HG03175 (cell line): ENCODE results near the gene MAP3K7.
A peak's percentile ranks its signal among the peaks of the same experiment; 100 is the strongest.

Source experiments
- ATAC-seq: cut with Tn5 transposase; IDR thresholded peaks from one replicate; pipeline ENCODE4 v1.9.1; 2021; ENCODE audit warnings: mild to moderate bottlenecking, moderate library complexity; ENCODE audit not compliant: unreplicated experiment

The MAP3K7 gene

DNA sequence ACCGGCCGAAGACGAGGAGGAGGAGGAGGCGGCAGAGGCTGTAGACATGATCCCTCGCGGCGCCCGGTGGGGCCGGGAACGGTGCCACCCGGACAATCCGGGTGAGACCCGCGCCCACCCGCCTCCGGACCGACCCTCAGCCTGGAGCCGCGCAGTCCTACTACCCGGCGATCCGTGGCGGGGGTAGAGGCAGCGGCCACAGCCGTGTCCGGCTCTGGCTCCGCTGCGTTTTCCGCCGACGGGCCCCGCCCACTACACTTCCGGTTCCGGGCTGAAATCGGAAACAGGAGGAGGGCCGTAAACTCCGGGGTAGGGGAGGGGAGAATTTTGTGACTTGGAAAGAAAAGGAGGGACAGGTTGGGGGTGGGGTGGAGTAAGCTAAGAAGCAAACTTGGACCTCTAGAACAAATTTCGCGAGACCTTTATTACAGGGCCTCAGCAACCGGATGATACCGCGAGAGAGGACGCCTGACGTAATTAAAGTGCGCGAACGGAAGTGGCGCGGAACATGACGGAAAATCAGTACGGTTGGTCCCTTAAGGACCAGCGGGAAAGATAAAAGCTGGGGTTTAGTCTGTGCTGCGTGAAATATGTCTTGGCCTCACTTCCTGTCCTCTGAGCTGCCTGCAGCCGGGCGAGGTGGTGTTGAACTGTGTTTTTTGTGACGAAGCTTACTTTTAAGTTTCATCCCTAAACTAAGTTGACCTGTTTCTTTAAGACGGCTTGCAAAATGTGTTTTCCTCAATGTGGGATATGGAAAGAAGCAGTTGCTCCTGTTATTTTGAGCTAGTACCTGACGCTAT lies at the start of gene MAP3K7:
Gene MAP3K7 (minus strand): TSS at position 237 of the 803 bp plus-strand sequence. CDS start 189 bp downstream, at position 48.
- peak; percentile 92 for ATAC-seq

GRCh38 chr6:90631046-90631445 lies 44.2 kb upstream of the MAP3K7 start:
- ATAC-seq: no peak

DNA sequence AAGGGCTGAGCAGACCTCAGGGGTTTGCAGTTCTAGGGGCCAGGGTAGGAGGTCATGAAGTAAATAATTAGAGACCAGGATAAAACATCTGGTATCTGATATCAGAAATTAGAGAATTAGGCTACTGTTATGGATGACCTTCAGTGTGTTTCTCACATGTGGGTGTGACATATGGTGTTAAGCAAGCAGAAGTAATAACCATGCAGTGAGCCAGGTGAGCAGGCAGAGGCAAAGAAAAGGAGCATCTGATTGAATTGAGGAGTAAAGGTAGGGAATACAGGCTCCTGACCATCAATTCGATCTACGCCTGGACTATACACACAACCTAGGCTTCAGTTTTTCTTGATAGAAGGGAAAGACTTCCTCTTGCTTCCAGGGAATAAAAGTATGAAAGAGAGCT lies 34.7 kb upstream of the MAP3K7 start:
- ATAC-seq: no peak

GRCh38 chr6:90619221-90619620 lies 32.3 kb upstream of the MAP3K7 start:
- no peak for ATAC-seq

DNA sequence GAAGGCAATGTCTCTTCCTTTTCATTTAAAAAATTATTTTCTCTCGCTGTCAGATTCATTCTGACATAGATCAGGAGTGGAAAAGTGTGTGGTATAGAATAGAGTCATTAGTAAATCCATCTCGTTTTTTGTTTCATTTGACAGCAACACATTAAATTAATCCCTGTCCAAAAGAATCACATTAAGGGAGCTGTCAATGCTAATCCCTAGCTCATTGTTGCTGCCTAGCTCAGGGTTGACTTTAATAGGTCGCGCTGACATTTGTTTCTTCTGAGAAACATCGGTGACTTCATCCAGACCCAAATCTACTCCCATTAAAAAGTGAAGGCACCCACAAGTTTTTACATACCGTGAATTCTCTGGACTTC lies 25.4 kb upstream of the MAP3K7 start:
- ATAC-seq: no peak

DNA sequence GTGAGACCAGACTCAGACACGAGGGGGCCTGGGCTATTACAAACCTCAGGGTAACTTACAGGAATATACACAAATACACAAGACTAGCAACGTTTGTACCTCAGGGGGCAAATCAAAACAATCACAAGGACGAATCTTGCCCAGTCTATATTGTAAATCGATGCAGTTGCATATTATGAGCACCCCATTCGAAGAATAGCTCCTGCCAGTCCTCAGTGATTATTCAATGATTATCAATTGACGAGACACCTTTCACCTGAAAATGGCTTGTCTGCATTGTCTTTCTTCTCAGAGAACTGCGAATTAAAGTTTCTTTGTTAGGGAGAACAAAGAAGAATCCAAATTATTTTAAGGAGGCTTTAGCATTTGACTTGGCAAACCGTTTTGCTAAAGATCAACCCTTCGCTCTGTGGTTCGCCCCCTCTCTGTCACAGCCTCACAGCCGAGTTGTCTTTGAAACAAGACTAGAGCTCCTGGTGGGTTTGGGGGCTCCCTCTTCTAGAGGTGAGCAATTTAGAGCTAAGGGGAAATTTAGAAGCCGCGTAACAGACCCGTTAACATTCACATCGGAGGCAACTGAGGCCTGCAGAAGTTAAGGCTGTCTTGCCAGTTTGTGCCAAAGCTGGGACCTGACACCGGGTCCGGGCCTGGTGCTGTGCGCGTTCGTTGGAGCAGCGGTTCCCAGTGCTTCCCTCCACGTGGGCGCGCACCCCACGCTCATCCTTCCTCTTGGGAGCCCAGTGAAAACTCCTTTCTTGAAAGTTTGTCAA lies 24.9 kb upstream of the MAP3K7 start:
- no peak for ATAC-seq

- peak; percentile 66 for ATAC-seq
Measured at GRCh38 chr6:90610751-90611542, 24.1 kb upstream of the MAP3K7 start.

DNA sequence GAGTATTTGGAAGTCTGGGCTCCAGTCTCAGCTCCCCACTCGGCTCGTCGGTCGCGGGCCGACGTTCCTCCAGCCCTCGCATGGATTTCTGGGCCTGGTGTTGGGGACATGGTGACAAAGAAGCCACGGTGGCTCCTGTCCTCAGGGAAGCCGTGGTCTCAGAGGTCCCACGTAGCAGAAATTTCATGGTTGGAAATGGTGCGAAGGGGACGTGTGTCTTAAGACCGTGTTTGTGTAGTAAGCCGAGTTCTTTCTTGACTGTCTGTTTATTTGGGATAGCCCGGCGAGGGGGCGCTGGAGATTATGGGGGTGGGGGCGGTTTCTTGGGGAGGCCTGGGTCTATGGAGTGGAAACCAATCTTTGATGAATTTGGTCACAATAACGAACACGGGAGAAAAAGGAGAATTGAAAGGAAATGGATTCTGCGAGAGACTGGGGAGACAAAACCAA lies 23.5 kb upstream of the MAP3K7 start:
- ATAC-seq: no peak

DNA sequence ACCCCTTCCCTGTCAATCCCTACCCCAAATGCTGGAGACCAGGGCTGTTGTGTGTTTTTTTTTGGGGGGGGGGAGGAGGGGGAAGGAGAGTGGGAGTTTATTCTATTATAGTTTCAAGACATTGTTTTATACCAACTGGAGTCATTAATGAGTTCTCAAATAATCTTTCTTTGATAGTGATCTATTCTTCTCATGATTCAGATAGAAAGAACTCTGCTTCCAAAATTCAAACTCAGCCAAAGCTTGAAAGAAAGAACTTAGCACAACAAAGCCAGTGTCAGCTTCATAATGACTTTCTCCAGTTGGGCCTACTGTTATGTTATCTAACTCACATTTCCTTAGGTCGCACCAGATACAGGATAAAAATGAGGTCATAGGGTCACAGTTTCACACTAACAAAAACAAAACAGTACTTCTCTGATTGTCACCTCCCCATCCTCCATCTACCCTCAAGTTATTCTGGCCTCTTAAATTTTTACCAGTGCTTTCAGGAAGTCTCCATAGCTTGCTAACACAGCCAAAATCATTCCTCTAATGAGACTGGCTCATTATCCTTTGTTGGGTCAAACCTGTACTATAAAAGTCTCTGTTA lies 19.0 kb upstream of the MAP3K7 start:
- ATAC-seq: no peak

DNA sequence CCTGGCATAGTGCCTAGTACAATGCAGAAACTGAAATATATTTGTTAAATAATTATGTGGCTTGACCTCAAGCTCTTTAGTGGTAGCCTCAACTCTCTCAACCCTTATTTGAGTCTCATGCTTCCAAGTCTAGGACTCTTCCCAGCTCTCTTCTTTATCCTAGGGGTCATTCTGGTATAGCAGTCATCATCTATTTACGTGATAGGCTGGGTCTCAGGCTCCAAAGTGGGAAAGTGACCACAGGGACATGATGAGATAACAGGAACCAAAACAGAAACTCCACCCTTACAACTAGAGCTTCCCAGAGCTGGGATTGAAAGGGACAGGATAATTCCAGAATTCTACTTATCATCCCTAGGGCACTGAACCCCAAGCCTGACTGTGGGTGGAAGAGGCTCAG lies 17.7 kb upstream of the MAP3K7 start:
- no peak for ATAC-seq

GRCh38 chr6:90599151-90599550 lies 12.3 kb upstream of the MAP3K7 start:
- no peak for ATAC-seq

- no peak for ATAC-seq
Measured at GRCh38 chr6:90598192-90598951, 11.5 kb upstream of the MAP3K7 start.

DNA sequence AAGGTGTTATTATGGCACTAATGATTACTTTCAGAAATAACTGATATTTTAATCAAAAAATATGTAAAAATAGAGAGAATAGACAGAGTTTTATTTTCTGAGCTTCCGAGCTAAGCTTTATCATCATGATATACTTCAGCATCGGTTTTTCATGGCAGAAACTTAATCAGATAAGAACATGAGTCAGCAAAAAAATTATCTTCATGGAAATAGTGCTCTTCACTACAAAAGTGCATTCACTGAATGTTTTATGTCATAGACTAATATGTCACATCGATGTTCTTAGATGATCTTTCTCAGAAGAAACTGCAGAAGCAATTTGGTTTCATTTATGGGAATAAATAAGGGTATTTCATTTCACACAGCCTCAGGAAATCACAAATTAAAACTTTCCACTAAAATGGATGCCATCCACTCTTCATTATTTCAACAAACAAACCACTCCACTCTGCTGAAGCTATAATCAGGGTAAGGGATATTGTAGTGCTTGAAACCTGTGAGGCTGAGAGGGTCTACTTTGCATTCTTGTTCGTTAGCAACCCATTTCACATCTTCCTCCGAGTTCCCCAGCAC lies 10.2 kb upstream of the MAP3K7 start:
- no peak for ATAC-seq

GRCh38 chr6:90595854-90596253 lies 9.0 kb upstream of the MAP3K7 start:
- ATAC-seq: no peak

DNA sequence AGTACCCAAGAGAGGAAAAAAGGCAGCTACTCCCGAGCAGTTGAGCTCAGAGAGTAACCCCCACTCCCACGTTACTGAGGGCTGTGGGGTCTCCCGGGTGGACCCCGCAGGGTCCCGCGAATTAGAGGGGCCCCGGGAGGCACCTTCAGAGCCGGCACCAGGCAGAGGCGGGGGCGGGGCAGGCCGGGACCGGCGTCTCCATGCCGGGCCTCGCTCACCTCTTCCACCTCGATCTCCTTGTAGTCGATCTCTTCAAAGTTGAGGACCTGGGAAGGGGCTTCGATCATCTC lies 381 bp downstream of the MAP3K7 start:
- peak; percentile 20 for ATAC-seq

GRCh38 chr6:90584636-90585255 lies 2.1 kb downstream of the MAP3K7 start:
- peak; percentile 18 for ATAC-seq

DNA sequence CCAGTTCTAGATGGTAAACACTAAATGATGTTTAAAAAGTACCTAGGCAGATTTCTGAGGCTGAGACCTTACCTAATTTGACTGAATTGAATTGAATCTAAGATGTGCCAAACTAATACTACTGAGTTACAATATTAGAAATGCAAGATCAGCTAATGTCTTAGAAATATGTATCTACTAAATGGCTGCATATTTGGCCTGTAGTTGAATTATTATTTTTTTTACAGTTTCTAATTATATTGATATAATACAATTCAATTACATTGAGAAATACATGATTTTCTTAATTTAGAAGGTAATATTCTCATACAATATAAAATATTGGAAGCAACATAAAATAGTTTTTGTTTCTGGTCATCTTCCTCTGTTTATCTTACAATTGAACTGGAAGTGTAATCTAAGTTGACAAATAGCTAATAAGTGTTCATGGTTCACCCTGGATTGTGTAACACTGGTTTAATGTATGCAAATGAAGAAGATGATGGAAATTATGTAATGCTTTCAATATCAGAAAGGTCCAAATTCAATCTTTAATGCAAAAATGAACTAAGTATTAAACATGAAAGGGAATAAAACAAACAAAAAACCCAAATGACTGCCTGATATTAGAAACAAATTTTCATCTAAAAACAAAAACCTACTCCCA lies 2.9 kb downstream of the MAP3K7 start:
- ATAC-seq: no peak

GRCh38 chr6:90583179-90583835 lies 3.6 kb downstream of the MAP3K7 start:
- ATAC-seq: no peak

DNA sequence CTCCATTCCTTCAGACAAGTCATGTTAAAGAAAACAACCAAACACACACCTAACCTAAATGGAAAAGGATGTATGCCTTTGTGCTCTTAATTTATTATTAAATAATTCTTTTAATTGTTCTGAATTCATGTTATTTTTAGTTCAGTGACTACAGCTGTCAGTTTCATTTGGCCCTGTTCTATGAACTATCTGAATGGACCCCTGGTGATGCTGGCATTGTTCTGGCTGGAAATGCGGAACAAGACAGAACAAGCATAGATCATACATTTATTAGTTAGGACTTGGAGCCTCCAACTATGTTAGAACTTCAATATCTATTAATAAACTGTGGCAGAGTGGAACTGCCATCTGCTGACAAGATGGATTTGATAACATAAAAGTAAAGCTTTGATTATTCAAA lies 5.7 kb downstream of the MAP3K7 start:
- no peak for ATAC-seq
